Astrocyte (in vitro differentiated cells and primary cell): ENCODE measurements around the gene DNAJC4.

ENCODE experiments used
- EZH2 ChIP-seq: IDR thresholded peaks from 2 replicates; pipeline ENCODE4 v1.6.1; 2012; ENCODE audit warnings: mild to moderate bottlenecking, low read length, inconsistent platforms; ENCODE audit not compliant: insufficient read depth
- TF ChIP-seq, protein P1 (sequence below): IDR thresholded peaks from 2 replicates; pipeline ENCODE4 v1.5.1; 2011; ENCODE audit warnings: low read depth, mild to moderate bottlenecking, inconsistent platforms, low read length, moderate library complexity; ENCODE audit not compliant: insufficient read depth

DNA sequence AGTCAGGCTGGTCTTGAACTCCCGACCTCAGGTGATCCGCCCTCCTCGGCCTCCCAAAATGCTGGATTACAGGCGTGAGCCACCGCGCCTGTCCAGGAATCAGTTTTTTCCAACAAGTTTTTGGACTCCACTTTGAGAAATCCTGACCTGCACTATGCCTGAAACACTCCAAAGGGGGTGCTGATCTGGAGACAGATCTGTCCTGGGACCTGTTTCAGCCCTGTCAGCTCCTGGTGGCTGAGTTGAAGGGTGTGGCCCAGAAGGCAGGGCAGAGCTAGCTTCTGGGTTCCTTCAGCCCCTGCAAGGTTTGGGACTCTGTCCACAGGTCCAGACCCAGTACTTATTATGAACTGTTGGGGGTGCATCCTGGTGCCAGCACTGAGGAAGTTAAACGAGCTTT lies 1.2 kb downstream of the DNAJC4 start:
- TF ChIP-seq, protein P1, sequence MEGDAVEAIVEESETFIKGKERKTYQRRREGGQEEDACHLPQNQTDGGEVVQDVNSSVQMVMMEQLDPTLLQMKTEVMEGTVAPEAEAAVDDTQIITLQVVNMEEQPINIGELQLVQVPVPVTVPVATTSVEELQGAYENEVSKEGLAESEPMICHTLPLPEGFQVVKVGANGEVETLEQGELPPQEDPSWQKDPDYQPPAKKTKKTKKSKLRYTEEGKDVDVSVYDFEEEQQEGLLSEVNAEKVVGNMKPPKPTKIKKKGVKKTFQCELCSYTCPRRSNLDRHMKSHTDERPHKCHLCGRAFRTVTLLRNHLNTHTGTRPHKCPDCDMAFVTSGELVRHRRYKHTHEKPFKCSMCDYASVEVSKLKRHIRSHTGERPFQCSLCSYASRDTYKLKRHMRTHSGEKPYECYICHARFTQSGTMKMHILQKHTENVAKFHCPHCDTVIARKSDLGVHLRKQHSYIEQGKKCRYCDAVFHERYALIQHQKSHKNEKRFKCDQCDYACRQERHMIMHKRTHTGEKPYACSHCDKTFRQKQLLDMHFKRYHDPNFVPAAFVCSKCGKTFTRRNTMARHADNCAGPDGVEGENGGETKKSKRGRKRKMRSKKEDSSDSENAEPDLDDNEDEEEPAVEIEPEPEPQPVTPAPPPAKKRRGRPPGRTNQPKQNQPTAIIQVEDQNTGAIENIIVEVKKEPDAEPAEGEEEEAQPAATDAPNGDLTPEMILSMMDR = no peak
- TF ChIP-seq EZH2 = no peak
